Tibial artery (tissue), 4 donors: ENCODE measurements around the gene PRICKLE4.

ENCODE experiments used
- DNase-seq, 2 donors: peaks; one replicate each; pipeline ENCODE4 v3.0.0-alpha.2; 2019
- H3K27ac ChIP-seq, 2 donors: fragments of 200-600 bp; sonication (generic) in 1 of 2; 1 replicate in 1 of 2; 2 replicates in 1 of 2; pipeline ENCODE4 v1.5.1; 2018 to 2019; ENCODE audit warnings: mild to moderate bottlenecking in 1 of 2
- H3K27me3 ChIP-seq, 2 donors: fragments of 200-600 bp; sonication (generic) in 1 of 2; one replicate each; pipeline versions ENCODE4 v1.5.1 to v1.6.0; 2016 to 2019
- H3K36me3 ChIP-seq, 3 donors: fragments of 200-600 bp; sonication (generic) in 2 of 3; one replicate each; pipeline ENCODE4 v1.5.1; 2016 to 2019; ENCODE audit warnings: mild to moderate bottlenecking in 2 of 3
- H3K4me1 ChIP-seq, 4 donors: fragments of 200-600 bp; sonication (generic) in 2 of 4; 1 replicate in 3 of 4; 2 replicates in 1 of 4; pipeline ENCODE4 v1.5.1; 2016 to 2019
- H3K4me3 ChIP-seq, 2 donors: fragments of 200-600 bp; sonication (generic) in 1 of 2; 1 replicate in 1 of 2; 2 replicates in 1 of 2; pipeline ENCODE4 v1.5.1; 2018 to 2019; ENCODE audit warnings: mild to moderate bottlenecking in 2 of 2
- H3K9me3 ChIP-seq, 3 donors: fragments of 200-600 bp; sonication (generic) in 1 of 3; one replicate each; pipeline ENCODE4 v1.5.1; 2016 to 2019
- CTCF ChIP-seq, 2 experiments: fragments of 200-600 bp in 1 of 2; fragments of 450-650 bp in 1 of 2; IDR thresholded peaks; one replicate each; pipeline ENCODE4 v1.5.1; 2017 to 2019; ENCODE audit warnings: antibody characterized with exemption in 2 of 2, mild to moderate bottlenecking in 1 of 2, moderate library complexity in 1 of 2
- intact Hi-C: fragments of 100-400 bp; cut with DNase I; formaldehyde crosslinking; loops from one replicate; pipeline ENCODE4 v1.15.0; 2023; ENCODE audit warnings: low total_unique reads

PRICKLE4 gene

GRCh38 chr6:41785689-41786450, 5.3 kb downstream of the PRICKLE4 start:
- peak in 1 of 2 donors; percentile 26 for DNase-seq
- intact Hi-C loops: loop anchor here (5.0 to 10.0 kb wide), 3 partner anchors 81 to 429 kb away; partner anchors contain the start of gene MRPS10
- H3K4me1 ChIP-seq: peaks cover 0 to 41% (median 26%) of the 10 kb centered on the region in 4 donors
- H3K36me3 ChIP-seq: peaks cover 5 to 18% (median 18%) of the 10 kb centered on the region in 3 donors
- peak overlapping the region; percentile 76 to 93 for H3K4me3 ChIP-seq
- no peaks in the 10 kb centered on the region for H3K9me3 ChIP-seq
- H3K27ac ChIP-seq: peak overlapping the region; percentile 86 to 98
- H3K27me3 ChIP-seq: no peaks in the 10 kb centered on the region
- TF ChIP-seq CTCF (IDR thresholded peaks at IDR 0.05): no peak

GRCh38 chr6:41786451-41787218, 6.1 kb downstream of the PRICKLE4 start:
- Histone ChIP-seq H3K4me3 (peak overlapping the region; percentile 76 to 93), H3K36me3 (peaks cover 8 to 26% (median 25%) of the 10 kb centered on the region in 3 donors), H3K4me1 (peaks cover 0 to 34% (median 19%) of the 10 kb centered on the region in 4 donors), H3K27ac (peak overlapping the region; percentile 86 to 98), H3K27me3 (no peaks in the 10 kb centered on the region), H3K9me3 (no peaks in the 10 kb centered on the region)
- peak; percentile 84 to 87 for TF ChIP-seq CTCF (IDR thresholded peaks at IDR 0.05)
- peak; percentile 81 to 94 for DNase-seq
- intact Hi-C loops: loop anchor here (1.0 to 10.0 kb wide), 4 partner anchors 82 to 428 kb away; partner anchors contain the start of gene MRPS10

- Histone ChIP-seq H3K4me3 (peak within 1 kb of the TSS; percentile 76 to 93), H3K4me1 (peaks cover 0 to 31% (median 19%) of the 10 kb centered on the region in 4 donors), H3K27ac (peak within 1 kb of the TSS; percentile 86 to 98), H3K36me3 (peaks cover 8 to 33% (median 33%) of the 10 kb centered on the region in 3 donors), H3K27me3 (no peaks in the 10 kb centered on the region), H3K9me3 (no peaks in the 10 kb centered on the region)
- intact Hi-C loops: loop anchor here (1.0 to 10.0 kb wide), 4 partner anchors 83 to 427 kb away; partner anchors contain the start of gene MRPS10
- peak; percentile 92 to 97 for DNase-seq
- TF ChIP-seq CTCF (IDR thresholded peaks at IDR 0.05): peak; percentile 91 to 95
These were observed 6.8 kb downstream of the PRICKLE4 start, which contains the start of gene TOMM6 for GRCh38 chr6:41787219-41787917. TOMM6 (plus strand) TSS chr6:41787694; CDS start chr6:41787698, 4 bp downstream.

GRCh38 chr6:41789390-41789724, 8.8 kb downstream of the PRICKLE4 start:
- H3K36me3 ChIP-seq: peaks cover 8 to 41% (median 37%) of the 10 kb centered on the region in 3 donors
- H3K27me3 ChIP-seq: no peaks in the 10 kb centered on the region
- TF ChIP-seq CTCF (IDR thresholded peaks at IDR 0.05): no peak
- intact Hi-C loops: loop anchor here (5.0 to 10.0 kb wide), 3 partner anchors 85 to 425 kb away; partner anchors contain the start of gene MRPS10
- no peak overlapping the region for H3K27ac ChIP-seq
- H3K9me3 ChIP-seq: no peaks in the 10 kb centered on the region
- H3K4me1 ChIP-seq: peaks cover 0 to 29% (median 19%) of the 10 kb centered on the region in 4 donors
- no peak overlapping the region for H3K4me3 ChIP-seq
- no peak for DNase-seq

- DNase-seq: no peak
- Histone ChIP-seq H3K36me3 (peaks cover 8 to 48% (median 40%) of the 10 kb centered on the region in 3 donors), H3K27ac (no peak overlapping the region), H3K9me3 (no peaks in the 10 kb centered on the region), H3K27me3 (no peaks in the 10 kb centered on the region), H3K4me3 (no peak overlapping the region), H3K4me1 (peaks cover 0 to 24% (median 19%) of the 10 kb centered on the region in 4 donors)
- no peak for TF ChIP-seq CTCF (IDR thresholded peaks at IDR 0.05)
- intact Hi-C loops: loop anchor here (5.0 kb wide), 1 partner anchor 107 kb away; the partner anchor contains the start of gene USP49
These were observed 9.5 kb downstream of the PRICKLE4 start for GRCh38 chr6:41790045-41790444.
